A549 treated with RU486 at 1 μM for 4 hours (cell line): Measurements from ENCODE around the gene TCERG1L. TPM values are rescaled to one million over a fixed set of nuclear protein-coding genes. Genes with fewer than 3 reads are reported as not detected.

Experiments used
- total RNA-seq: library from RNA; stranded (reverse); fragments of 200-300 nt; extraction: Qiagen RNA extraction; gene quantifications from 5 replicates; pipeline ENCODE4 v1.2.3, GENCODE V29; 2022; ENCODE audit warnings: low read depth

The TCERG1L gene, protein sequence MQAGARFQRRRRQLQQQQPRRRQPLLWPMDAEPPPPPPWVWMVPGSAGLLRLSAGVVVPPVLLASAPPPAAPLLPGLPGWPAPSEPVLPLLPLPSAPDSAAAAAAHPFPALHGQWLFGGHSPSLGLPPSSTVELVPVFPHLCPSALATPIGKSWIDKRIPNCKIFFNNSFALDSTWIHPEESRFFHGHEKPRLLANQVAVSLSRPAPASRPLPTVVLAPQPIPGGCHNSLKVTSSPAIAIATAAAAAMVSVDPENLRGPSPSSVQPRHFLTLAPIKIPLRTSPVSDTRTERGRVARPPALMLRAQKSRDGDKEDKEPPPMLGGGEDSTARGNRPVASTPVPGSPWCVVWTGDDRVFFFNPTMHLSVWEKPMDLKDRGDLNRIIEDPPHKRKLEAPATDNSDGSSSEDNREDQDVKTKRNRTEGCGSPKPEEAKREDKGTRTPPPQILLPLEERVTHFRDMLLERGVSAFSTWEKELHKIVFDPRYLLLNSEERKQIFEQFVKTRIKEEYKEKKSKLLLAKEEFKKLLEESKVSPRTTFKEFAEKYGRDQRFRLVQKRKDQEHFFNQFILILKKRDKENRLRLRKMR
- total RNA-seq = not detected in 5 replicates

GRCh38 chr10:131311661-131312477, at the start of gene TCERG1L:
Gene TCERG1L, minus strand, starts transcription at chr10:131311721. Its CDS starts 86 bp downstream, at chr10:131311635.

